GDM1 (cell line): Measurements from ENCODE around the gene CAST.
A peak's percentile ranks its signal among the peaks of the same experiment; 100 is the strongest.

Source experiments
- DNase-seq: peaks from one replicate; lab custom pipeline; 2025; lab: John Stamatoyannopoulos, UW

The CAST gene

DNA sequence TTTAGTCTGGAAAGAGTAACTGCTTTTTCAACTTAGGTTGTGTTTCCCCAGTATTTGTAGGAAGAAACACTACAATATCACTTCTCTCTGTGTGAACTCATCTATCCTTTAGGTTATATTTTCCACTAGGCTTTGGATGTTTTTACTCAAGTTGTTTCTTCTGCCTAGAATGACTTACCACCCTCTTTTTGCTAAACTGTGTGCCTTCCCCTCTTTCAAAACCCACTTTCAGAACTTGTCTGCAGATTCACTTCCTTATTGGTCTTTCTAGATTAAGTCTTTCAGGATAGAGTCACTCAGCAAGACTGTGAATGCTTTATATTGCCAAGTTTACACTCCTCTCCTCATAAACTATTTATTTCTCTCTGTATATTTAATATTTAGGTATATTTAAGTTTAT is 14.2 kb upstream of the CAST start:
- DNase-seq = no peak

DNA sequence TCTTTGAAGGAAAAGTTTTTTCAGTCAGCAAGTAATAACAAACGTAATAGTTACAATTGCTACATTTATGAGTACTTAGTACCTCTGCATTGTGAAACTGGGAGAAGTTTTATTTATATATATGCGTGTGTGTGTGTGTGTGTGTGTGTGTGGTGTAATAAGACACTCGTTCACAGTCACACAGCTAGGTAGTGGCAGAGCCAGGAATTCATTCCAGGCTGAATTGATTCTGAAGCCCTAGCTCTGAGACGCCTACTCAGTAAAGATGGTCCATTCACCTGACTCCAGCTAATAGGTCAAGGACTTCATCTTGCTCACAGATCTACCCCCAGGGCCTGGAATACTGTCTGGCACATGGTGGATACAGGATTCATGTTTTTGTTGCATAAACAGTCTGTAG is 13.6 kb upstream of the CAST start:
- DNase-seq = no peak

DNA sequence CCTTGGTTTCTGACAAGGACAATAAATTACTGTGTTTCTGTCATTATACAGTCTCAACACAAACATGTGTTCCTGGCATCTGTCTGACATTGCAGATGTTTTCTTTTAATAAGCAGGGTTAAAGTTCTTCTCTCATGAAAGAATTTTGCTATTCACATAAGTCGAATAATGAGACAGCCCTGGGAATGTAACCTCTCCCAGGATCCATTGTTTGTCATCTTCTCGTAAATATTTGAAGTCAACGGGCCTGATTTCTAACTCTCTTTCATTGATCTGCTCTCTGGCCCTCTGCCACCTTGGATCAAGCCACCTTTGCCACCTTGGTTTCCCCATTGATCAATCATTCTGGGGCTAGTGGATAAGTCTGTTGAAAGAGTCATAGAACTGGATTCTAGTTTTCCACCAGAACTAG is 12.9 kb upstream of the CAST start:
- DNase-seq = no peak

DNA sequence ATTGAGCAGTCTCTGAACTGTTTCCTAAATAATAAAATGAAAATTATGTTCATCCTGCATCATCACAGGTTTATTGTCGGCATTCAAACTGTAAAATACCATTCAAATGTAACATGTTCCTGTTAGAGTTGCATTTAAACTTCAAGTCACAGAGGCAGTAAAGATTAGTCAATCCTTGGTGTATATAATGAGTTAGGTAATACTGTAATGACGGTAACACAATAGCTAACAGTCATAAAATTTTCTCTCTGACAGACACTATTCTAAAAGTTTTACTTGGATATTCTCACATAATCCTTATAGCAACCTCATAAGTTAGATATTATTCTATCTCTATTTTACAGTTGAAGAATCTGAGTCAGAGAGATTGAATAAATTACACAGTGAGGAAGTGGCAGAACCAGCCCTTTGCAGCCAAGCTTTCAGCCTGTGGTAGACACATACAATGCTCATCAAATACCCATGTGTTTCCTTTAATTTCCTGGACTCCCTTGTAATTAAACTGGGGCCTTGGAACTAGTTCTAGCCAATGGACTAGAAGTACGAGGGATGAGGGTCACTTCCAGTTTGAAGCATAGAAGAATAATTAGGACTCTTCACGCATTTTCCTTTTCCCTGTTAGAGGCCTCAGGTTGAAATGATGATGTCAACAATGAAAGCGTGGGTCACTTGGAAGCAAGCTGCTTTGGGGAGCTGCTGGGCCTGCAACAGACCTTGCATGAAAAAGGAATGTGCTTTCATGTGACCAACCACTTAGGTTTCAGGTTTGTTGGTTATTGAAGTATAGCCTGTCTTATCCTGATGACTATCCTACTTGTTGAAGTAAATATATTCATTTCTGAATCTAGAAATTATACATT is 12.3 kb upstream of the CAST start:
- no peak for DNase-seq

DNA sequence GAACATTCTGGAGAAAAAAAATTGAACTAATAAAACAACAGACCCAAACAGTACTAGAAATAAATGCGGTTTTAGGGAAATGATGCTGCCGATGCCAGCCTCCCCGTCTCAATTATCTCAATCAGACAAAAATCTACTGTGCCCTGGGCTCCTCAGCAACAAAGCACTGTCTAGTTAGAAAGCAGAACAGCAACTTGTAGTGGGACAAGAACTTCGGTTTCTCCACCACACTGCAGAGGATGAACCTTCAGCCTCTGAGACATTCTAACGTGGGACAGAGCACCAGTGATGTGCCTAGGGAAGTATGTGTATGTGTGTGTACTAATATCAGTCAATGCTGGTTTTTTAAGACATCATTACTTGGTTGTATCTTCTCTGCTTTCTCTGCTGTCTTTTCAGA is 11.1 kb upstream of the CAST start:
- DNase-seq = no peak

DNA sequence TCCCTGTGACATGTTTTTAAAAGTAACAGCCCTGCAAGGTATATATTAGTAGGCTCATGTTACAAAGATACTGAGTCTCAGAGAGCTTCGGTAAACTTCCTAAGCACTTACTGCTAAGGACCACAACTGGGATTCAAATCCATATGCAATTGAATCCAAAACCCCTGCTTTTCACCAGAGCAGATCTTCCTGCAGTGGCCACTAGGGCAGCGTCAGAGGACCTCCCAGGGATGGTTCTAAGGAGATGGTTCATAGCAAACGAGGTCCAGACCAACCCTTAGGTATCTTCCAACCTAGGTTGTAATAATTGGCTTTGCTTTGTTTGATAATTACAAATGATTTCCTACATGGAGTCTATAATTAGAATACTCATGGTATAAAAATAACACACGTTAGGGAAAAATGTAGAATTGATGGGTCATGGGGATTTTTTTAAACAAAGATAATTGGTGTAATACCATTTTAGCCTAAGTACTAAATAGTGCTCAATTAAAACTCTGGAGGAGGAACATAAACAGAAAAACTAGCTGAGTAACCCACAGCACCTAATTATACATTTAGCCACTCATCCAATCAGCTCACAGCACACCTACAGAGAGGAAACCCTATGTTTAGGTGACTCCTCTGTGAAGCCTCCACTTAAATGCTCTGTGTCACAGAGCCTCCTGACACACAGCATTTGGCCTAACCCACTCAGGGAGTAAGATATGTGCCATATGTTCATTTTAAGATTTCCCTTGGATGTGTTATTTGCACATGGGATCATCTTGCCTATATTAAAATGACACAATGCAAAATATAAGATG is 10.0 kb upstream of the CAST start:
- DNase-seq = no peak

DNA sequence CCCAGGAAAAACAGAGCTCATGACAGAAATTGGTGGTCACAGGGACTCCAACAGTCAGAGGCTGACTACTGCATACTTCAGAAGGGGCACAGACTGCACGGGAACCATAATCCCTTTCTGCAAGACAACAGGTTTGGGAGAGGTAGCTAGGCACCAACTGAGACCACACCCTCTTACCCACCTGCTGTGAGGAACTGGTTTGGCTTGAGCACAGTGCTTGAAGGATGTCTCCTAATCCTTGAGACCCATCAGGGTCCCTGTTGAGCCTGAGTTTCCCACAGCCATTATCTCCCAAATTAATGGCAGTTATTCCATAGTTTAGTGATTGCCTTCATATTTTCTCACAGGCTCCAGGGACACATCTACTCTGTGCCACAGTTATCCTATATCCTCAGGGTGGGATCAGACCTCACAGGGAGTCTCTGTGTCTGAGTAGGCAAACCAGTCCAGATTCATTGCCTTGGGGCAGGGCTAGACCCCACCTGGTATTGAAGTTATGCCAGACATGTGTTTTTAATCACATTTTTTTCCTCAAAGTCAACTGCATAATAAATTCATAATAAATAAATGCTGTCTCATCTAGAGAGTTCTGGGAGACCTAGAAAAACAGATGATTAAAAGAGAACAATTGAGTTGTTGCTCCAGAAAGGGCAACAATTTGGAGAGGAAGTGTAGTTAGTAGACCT is 9.3 kb upstream of the CAST start:
- DNase-seq = no peak

DNA sequence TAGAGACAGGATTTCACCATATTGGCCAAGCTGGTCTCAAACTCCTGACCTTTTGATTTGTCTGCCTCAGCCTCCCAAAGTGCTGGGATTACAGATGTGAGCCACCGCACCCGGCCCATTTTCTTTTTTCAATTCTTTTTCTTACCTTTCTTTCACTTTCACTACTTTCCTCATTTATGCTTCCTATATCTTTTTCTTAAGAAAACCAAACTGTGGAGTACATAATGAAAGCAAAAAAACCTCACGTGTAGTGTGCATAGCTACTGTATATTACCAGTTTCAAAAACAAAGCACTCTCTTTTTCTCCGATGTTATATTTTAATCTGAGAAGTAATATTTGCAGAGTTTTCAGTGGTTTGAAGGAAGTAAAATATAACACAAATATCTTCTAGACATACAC is 8.0 kb upstream of the CAST start:
- no peak for DNase-seq

DNA sequence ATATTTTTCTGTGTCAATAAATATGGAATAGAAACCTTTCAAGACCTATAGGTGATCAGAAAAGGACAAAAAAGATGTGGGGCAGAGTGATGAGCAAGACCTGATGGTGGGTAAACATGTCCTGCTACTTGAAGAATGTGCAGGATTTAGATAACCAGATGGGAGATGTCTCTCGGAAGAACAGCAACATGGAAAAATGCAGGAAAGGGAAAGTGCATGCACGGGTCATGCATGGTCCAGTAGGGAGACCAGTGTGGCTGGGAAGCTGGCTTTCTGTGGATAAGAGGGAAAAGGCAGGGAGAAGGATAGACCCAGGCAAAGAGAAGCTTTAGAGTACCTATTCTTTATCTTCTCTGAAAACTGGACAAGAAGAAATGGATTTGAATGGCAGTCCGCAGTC is 7.1 kb upstream of the CAST start:
- no peak for DNase-seq

DNA sequence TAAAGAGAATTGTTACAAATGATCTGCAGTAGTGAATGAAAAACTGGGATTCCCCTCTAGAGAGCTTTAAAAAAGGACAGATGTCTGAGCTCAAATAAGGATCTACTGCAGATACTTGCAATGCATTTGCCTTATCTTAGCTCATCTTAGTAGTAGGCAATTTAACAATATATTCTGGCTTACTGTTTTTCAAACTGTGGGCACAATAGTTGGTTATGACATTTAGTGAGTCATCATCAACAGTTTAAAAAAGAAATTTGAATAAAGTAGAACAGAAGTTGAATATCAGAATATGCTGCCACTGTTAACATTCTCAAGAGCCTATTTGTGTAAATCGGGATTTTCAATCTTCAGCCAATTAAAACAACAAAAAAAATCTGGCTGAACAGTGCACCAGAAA is 6.7 kb upstream of the CAST start:
- no peak for DNase-seq

DNA sequence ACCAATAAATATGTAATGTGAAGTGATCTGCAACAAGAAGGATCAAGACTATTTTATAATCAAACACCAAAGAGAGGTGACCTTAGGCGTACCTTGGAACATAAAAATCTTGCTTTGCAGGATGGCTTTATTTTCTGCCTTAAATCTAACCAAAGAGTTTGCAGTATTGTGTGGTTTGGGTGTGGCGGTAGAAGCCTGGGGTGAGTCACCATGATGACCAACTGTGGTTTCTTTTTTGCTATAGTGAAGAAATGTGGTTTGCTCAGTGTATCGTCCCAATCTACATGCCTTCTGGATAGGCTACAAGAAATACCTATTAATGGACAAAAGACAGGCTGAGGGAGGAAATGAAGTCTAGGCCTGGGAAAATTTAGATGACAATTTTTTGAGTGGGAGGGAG is 5.1 kb upstream of the CAST start:
- DNase-seq = peak; percentile 14

DNA sequence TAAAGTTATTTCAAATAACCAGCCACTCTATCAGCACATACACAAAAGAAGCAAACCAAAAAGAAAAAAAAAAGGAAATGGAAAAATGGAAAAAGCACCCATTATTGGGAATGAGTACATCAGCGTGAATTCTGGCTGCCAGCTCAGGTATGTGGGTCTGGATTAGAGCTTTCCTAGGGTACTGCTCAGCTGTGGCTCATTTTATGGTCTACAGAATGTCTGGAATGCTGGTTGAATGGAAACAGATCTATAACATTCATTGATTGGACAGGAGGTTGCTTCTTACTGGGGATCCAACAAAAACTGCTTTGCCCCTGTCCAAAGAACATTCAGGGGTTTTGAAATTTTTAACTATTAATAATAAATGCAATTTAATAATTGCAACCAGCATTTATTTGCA is 3.9 kb upstream of the CAST start:
- DNase-seq = no peak

DNA sequence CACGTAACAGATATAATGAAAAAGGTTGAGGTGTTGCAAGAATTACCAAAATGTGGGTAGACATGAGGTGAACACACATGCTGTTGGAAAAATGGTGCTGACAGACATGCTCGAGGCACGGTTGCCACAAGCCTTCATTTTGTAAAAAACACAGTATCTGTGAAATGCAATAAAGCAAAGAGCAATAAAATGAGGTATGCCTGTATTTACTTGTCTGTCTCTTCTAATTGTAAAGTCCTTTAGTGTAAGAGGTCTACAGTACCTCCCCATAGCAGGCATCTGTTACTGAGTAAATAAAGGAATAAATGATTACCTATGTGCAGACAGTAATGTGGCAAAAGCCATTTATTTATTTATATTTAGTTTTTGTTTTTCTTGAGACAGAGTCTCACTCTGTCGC is 3.0 kb upstream of the CAST start:
- no peak for DNase-seq

DNA sequence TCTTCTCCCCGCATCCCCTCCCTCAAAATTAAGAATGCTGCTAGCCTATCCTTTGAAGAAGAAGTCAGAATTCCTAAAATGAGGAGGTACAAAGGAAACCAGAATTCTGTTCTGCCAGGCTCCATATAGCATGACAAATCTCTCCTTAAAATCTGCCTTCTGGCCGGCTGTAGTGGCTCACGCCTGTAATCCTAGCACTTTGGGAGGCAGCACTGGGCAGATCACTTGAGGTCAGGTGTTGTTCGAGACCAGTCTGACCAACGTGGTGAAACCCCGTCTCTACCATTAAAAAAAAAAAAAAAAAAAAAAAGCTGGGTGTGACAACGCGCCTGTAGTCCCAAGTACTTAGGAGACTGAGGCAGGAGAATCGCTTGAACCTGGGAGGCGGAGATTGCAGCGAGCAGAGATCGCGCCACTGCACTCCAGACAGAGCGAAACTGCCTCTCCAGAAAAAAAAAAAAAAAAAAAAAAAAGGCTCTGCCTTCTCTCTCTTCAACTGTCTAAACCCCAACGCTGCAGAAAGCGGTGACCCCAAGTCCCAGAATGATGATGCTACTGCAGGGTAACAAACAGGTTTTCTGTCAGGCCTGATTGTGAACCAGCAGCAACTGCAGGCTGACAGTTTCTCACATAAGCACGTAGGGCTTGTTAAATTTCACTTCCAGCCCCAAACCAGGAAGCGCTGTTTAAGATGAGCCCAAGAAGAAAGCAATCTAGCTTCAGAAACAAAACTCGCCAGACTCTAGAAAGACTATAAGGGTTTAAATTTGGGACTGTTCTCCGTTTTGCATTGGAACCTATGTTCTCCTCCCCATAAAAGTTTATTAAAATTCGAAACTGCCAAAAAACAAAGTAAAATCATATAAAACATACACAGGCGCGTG is 963 bp upstream of the CAST start:
- peak; percentile 7 for DNase-seq

DNA sequence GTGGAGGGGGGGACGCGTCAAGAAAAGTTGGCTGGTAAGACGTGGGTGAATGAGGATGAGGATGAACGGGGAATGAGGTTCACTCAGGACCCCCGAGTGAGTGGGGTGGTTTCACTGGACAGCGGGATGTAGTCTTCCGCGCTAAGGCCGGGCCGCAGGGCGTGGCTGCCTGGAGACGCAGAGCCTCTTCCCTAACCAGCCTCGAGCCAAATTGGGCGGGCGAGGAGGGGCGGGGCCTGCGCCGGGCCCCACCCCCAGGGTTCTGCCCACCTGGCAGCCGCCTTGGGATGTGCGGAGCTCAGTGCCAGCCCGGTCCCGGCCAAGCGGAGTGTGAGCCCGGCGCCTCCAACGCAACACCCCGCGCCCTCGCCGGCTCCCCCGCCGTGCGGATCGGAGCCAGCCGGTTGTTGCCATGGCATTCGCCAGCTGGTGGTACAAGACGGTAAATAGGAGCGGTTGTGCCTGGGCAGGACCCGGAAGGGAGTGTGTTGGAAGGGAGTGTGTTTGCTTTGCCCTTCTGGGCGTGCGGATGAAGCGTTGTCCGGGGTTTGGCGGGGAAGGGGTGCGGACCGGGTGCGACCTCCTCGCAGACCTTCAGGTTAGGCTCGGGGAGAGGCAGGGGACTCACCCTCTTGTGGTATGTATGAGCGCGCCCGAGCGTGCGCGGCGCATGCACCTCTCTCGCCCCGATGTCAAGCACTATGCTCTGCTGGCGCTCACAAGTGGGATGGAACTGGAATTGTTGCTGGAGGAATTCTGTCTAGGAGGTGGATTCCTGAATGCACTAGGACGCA is 746 bp downstream of the CAST start:
- DNase-seq = peak; percentile 44

DNA sequence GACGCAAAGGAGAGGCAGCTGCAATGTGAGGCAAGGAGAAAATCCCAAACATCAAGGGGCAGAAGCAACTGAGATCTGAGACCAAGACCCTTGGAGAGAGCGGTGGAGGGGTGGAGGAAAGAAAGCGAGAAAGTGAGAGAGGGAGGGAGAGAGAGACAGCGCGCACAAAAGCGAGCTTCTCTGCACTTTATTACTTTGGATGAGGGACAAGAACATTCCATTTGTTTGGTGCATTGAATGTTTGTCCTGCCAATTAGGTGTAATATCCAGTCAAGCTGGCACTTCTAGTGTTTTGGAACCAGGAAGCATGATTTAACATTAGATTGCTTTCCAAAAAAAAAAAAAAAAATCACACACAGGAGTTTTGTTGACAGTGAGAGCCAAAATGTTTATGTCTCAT is 1.4 kb downstream of the CAST start:
- DNase-seq = no peak

DNA sequence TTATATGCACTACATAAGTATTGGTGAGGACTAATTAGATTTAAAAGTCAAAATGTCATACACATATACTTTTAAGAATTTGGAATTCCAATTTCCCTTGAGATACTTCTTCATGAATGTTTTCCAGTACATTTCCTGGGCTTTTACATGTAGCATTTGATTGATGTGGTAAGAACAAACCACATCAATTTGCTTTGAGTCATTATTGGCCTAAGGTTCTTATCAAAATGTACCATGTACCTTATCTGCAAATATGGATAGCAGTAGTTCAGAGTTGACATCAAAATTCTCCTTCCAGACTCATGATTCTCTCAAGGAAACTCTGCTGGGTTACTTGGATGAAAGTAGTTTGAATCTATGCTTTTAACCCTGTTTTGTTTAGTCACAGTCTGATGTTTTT is 2.5 kb downstream of the CAST start:
- no peak for DNase-seq

DNA sequence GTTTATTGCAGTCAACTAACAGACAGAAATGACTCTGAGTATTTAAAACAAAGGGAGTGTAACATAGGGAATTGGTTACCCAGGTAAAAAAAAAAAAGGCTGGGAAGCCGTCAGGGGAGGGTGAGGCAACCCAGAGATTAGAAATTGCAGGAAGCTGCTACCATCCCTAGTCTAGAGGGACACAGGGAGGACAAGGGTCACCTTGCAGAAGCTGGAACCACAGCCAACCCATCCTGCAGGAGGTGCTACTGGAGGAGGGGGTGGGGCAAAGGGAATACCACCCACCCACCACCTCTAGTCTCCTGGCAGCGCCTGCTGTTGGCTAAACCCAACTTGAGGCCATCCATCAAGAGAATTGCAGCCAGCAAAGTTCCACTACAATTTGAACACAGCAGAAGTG is 6.5 kb downstream of the CAST start:
- DNase-seq = no peak

DNA sequence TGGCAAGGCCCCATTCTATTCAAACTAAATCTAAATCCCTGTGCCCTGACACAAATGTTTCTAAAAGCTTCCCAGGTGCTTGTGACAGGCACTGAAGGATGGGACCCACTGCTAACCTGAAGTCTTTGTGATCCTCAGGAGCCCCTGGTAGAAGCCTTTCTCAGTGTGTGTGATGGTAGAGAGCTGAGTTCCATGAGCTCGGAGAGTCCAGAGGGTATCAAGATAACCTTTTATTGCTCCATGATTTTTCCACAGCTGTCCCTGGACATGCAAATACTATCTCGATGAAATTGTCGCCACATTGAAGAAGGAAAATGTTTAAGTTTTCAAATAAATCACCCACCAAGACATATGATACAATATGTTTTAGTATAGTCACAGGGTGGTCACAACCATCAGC is 7.7 kb downstream of the CAST start:
- no peak for DNase-seq

DNA sequence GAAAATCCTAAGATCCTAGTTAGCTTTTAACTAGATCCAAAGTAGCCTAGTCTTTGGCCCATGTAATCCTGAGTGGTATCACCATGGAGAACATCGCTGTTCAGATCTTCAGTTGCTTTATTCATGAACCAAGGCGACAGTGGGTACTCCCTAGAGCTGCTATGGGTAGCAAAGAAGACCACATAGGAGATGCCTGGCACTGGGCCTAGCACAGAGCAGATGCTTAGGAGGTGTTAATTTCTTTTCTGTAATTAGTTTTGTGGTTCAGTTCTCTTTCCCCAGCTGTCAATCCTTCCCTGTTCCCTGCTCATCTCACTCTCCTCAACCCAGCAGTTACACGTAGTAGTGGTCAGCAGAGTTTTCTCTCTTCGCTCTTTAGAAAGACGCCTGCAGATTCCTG is 9.3 kb downstream of the CAST start:
- no peak for DNase-seq

DNA sequence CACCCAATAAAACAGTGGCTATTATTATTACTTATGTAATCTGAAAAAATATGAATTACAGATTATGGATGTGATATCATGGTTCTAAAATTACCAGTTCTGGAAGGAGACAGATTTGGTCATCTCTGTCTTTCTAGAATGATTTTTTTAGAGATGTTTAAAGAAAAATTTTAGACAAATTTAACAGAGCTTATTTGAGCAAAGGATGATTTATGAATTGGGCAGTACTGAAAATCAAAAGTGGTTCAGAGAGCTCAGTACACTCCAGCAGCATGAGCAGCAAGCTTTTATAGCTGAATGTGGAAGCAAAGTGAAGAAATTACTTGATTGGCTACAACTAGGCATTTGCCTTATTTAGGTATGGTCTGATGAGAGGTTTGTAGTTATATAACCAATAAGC is 11.0 kb downstream of the CAST start:
- no peak for DNase-seq
